NB4 (cell line): Measurements from ENCODE around the gene CHCHD5.

Experiments
- MYC ChIP-seq: IDR thresholded peaks from 2 replicates; pipeline ENCODE4 v1.6.1; 2011; ENCODE audit warnings: low read depth, low read length
- POLR2A ChIP-seq: IDR thresholded peaks from 2 replicates; pipeline ENCODE4 v1.6.1; 2011; ENCODE audit warnings: mild to moderate bottlenecking; ENCODE audit not compliant: insufficient read length; ENCODE audit errors: extremely low read depth
- TF ChIP-seq, protein P1 (sequence below): IDR thresholded peaks from one replicate; pipeline ENCODE4 v1.5.1; 2012; ENCODE audit warnings: low read depth, low read length
- TF ChIP-seq, protein P2 (sequence below): IDR thresholded peaks from 2 replicates; pipeline ENCODE4 v1.6.1; 2011; ENCODE audit warnings: low read depth, low read length

- TF ChIP-seq, protein P1, sequence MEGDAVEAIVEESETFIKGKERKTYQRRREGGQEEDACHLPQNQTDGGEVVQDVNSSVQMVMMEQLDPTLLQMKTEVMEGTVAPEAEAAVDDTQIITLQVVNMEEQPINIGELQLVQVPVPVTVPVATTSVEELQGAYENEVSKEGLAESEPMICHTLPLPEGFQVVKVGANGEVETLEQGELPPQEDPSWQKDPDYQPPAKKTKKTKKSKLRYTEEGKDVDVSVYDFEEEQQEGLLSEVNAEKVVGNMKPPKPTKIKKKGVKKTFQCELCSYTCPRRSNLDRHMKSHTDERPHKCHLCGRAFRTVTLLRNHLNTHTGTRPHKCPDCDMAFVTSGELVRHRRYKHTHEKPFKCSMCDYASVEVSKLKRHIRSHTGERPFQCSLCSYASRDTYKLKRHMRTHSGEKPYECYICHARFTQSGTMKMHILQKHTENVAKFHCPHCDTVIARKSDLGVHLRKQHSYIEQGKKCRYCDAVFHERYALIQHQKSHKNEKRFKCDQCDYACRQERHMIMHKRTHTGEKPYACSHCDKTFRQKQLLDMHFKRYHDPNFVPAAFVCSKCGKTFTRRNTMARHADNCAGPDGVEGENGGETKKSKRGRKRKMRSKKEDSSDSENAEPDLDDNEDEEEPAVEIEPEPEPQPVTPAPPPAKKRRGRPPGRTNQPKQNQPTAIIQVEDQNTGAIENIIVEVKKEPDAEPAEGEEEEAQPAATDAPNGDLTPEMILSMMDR: no peak
- TF ChIP-seq, protein P2, sequence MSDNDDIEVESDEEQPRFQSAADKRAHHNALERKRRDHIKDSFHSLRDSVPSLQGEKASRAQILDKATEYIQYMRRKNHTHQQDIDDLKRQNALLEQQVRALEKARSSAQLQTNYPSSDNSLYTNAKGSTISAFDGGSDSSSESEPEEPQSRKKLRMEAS: no peak
- TF ChIP-seq POLR2A: no peak
- TF ChIP-seq MYC: no peak
These were observed 43.5 kb upstream of the CHCHD5 start for GRCh38 chr2:112540906-112541305.
